DOHH2 (cell line): ENCODE data around the gene KIF2A.
"Not testable (repeated sequence)": the region's sequence is repeated elsewhere in the genome, so short reads cannot be mapped to it uniquely, and the experiment has no call there.

ENCODE experiments used
- H3F3A ChIP-seq: fragments of 200-600 bp; sonication (generic), shearing (Covaris generic); 2 replicates; pipeline ENCODE4 v1.6.0; 2016; ENCODE audit warnings: antibody characterized with exemption, mild to moderate bottlenecking; ENCODE audit not compliant: control insufficient read depth, insufficient read depth
- H3K27ac ChIP-seq: fragments of 200-600 bp; sonication (generic); 2 replicates; pipeline ENCODE4 v1.5.1; 2014; ENCODE audit warnings: low read depth, mild to moderate bottlenecking, low read length, moderate library complexity
- H3K27me3 ChIP-seq: fragments of 200-600 bp; sonication (generic); 2 replicates; pipeline ENCODE4 v1.6.1; 2014; ENCODE audit warnings: mild to moderate bottlenecking, low read length, mixed read lengths; ENCODE audit not compliant: control insufficient read depth
- H3K36me3 ChIP-seq: fragments of 200-600 bp; sonication (generic); 2 replicates; pipeline ENCODE4 v1.6.1; 2014; ENCODE audit warnings: mild to moderate bottlenecking, low read length, moderate library complexity, mixed read lengths; ENCODE audit not compliant: control insufficient read depth
- H3K4me1 ChIP-seq: fragments of 200-600 bp; sonication (generic); 2 replicates; pipeline ENCODE4 v1.6.1; 2014; ENCODE audit warnings: mild to moderate bottlenecking, low read length, mixed read lengths; ENCODE audit not compliant: control insufficient read depth
- H3K4me2 ChIP-seq: fragments of 200-600 bp; sonication (generic); 2 replicates; pipeline ENCODE4 v1.6.0; 2014; ENCODE audit warnings: mild to moderate bottlenecking, low read length, moderate library complexity
- H3K4me3 ChIP-seq: fragments of 200-600 bp; sonication (generic); 2 replicates; pipeline ENCODE4 v1.5.1; 2014; ENCODE audit warnings: mild to moderate bottlenecking, low read length, mixed read lengths
- H3K79me2 ChIP-seq: fragments of 200-600 bp; sonication (generic); 2 replicates; pipeline ENCODE4 v1.6.1; 2014; ENCODE audit warnings: mild to moderate bottlenecking, low read length, mixed read lengths; ENCODE audit not compliant: control insufficient read depth
- H3K9me2 ChIP-seq: fragments of 200-600 bp; sonication (generic); replicated peaks from 2 replicates; pipeline ENCODE4 v1.6.1; 2014; ENCODE audit warnings: mild to moderate bottlenecking, low read length, mixed read lengths; ENCODE audit not compliant: control insufficient read depth
- H3K9me3 ChIP-seq: fragments of 200-600 bp; sonication (generic); 2 replicates; pipeline ENCODE4 v1.6.1; 2014; ENCODE audit warnings: antibody characterized with exemption, low read length, mixed read lengths; ENCODE audit not compliant: control insufficient read depth, insufficient read depth
- H4K20me1 ChIP-seq: fragments of 200-600 bp; sonication (generic); 2 replicates; pipeline ENCODE4 v1.6.0; 2014; ENCODE audit warnings: low read depth, mild to moderate bottlenecking, antibody characterized with exemption, low read length, moderate library complexity; ENCODE audit not compliant: control insufficient read depth, insufficient read depth
- EZH2phosphoT487 ChIP-seq: fragments of 200-600 bp; sonication (generic); IDR thresholded peaks from 2 replicates; pipeline ENCODE4 v1.6.1; 2017; ENCODE audit warnings: borderline replicate concordance, mild to moderate bottlenecking, antibody characterized with exemption, low read length, moderate library complexity, mixed read lengths
- TF ChIP-seq, protein P1 (sequence below): fragments of 200-600 bp; sonication (generic); IDR thresholded peaks from one replicate; pipeline ENCODE4 v1.5.1; 2014; ENCODE audit warnings: antibody characterized with exemption, mild to moderate bottlenecking, low read depth, low read length; ENCODE audit not compliant: poor library complexity, severe bottlenecking

The KIF2A gene

DNA sequence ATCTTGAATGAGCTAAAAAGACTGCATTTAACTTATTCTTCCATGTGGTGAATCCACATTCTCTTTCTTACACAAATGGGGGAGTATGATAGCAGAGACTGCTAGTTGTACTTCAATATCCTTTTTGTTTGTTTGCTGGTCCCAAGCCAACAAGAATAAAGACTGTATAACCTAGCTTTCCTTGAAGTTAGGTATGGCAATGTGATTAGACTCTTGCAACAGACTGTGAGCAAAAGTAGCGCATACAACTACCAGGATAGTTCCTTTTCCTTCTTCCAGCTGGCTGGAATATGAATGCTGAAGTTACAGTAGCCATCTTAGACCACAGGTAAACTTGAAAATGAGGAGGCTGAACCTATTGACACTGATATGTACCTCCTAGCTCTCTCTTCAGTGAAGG is 17.9 kb upstream of the KIF2A start:
- no peaks in the 10 kb centered on the region for H3F3A ChIP-seq
- H3K79me2 ChIP-seq = no peaks in the 10 kb centered on the region

DNA sequence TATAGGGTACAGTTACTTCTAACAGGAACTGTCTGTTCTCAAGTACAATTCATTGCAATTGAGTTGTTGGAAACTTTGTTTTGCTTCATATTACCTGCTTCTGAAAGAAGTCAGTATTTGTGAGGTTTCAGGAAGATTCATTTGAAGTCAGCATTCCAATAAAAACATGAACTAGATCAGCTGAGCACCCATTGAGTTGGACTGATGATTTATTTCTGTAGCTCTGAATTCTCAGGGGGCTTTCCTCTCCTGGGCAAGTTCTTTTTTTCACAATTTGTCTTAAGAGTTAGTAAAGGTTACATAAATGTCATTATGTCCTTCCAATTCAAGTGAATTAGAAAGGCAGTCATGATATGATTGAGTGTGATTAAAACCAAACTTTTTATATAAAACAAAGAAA is 16.2 kb upstream of the KIF2A start:
- Histone ChIP-seq H3K9me3 (no peaks in the 10 kb centered on the region), H3K27me3 (no peaks in the 10 kb centered on the region; the same call in 1 of the 2 replicates), H3F3A (no peaks in the 10 kb centered on the region), H3K4me3 (no peak overlapping the region), H3K9me2 (no peaks in the 10 kb centered on the region), H3K27ac (no peak overlapping the region), H3K4me1 (no peaks in the 10 kb centered on the region), H3K79me2 (no peaks in the 10 kb centered on the region), H4K20me1 (no peaks in the 10 kb centered on the region), H3K36me3 (no peaks in the 10 kb centered on the region), H3K4me2 (no peak overlapping the region)
- TF ChIP-seq EZH2phosphoT487 = no peak
- TF ChIP-seq, protein P1, sequence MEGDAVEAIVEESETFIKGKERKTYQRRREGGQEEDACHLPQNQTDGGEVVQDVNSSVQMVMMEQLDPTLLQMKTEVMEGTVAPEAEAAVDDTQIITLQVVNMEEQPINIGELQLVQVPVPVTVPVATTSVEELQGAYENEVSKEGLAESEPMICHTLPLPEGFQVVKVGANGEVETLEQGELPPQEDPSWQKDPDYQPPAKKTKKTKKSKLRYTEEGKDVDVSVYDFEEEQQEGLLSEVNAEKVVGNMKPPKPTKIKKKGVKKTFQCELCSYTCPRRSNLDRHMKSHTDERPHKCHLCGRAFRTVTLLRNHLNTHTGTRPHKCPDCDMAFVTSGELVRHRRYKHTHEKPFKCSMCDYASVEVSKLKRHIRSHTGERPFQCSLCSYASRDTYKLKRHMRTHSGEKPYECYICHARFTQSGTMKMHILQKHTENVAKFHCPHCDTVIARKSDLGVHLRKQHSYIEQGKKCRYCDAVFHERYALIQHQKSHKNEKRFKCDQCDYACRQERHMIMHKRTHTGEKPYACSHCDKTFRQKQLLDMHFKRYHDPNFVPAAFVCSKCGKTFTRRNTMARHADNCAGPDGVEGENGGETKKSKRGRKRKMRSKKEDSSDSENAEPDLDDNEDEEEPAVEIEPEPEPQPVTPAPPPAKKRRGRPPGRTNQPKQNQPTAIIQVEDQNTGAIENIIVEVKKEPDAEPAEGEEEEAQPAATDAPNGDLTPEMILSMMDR = no peak

More for the DNA sequence above, 17.9 kb upstream of the KIF2A start:
- H3K27ac ChIP-seq = no peak overlapping the region
- H3K36me3 ChIP-seq = no peaks in the 10 kb centered on the region
- no peak overlapping the region for H3K4me3 ChIP-seq
- H3K4me2 ChIP-seq = no peak overlapping the region
- no peaks in the 10 kb centered on the region for H3K4me1 ChIP-seq
- H3K9me3 ChIP-seq = no peaks in the 10 kb centered on the region
- peaks cover 1% of the 10 kb centered on the region; the same call in 1 of the 2 replicates for H3K27me3 ChIP-seq
- TF ChIP-seq, protein P1 = no peak
- no peak for TF ChIP-seq EZH2phosphoT487
- H4K20me1 ChIP-seq = no peaks in the 10 kb centered on the region
- no peaks in the 10 kb centered on the region for H3K9me2 ChIP-seq

DNA sequence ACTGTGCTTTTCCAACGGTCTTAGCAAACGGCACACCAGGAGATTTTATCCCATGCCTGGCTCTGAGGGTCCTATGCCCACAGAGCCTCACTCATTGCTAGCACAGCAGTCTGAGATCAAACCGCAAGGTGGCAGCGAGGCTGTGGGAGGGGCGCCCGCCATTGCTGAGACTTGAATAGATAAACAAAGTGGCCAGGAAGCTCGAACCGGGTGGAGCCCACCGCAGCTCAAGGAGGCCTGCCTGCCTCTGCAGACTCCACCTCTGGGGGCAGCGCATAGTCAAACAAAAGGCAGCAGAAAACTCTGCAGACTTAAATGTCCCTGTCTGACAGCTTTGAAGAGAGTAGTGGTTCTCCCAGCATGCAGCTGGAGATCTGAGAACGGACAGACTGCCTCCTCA is 14.2 kb upstream of the KIF2A start:
- H3K4me1 ChIP-seq, H4K20me1 ChIP-seq, H3K4me3 ChIP-seq, H3K79me2 ChIP-seq, H3K27me3 ChIP-seq, H3F3A ChIP-seq, H3K36me3 ChIP-seq, H3K27ac ChIP-seq, H3K9me2 ChIP-seq, H3K9me3 ChIP-seq: not testable (repeated sequence)
- TF ChIP-seq, protein P1 = peak; percentile 34
- H3K4me2 ChIP-seq = peak overlapping the region; percentile 42

DNA sequence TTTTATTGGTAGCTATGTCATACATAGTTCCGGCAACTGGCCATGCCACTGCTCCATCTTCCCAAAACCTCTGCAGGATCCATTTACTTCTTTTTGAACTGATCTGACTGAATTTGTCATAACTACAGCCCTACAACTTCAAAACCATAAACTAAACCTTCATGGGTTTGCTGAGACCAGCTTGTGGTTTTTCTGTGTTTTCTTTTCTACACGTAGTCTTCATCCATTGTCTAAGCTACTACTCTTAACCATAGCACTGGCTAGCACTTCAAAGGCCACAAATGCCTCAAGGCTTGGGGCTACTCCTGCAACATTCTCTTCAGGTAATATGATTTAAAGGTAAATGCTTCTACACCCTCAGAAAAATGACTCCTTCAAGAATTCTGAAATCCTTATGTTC is 9.0 kb upstream of the KIF2A start:
- Histone ChIP-seq H3K4me3 (no peak overlapping the region), H3K27ac (no peak overlapping the region), H3K9me2 (no peaks in the 10 kb centered on the region), H3K36me3 (no peaks in the 10 kb centered on the region), H3K79me2 (no peaks in the 10 kb centered on the region), H4K20me1 (no peaks in the 10 kb centered on the region), H3K4me2 (no peak overlapping the region), H3K4me1 (no peaks in the 10 kb centered on the region), H3K27me3 (peaks cover 12% of the 10 kb centered on the region), H3K9me3 (no peaks in the 10 kb centered on the region), H3F3A (no peaks in the 10 kb centered on the region)
- no peak for TF ChIP-seq EZH2phosphoT487
- TF ChIP-seq, protein P1 = no peak
